K562 (cell line): ENCODE results near the gene RBM17. TPM values are rescaled to one million over a fixed set of nuclear protein-coding genes. Genes with fewer than 3 reads are reported as not detected.

Source experiments
- ARID1B ChIP-seq: fragments of 450-650 bp; IDR thresholded peaks from 2 replicates; pipeline ENCODE4 v1.6.1; 2016; ENCODE audit warnings: antibody characterized with exemption, mild to moderate bottlenecking, inconsistent platforms
- BCL6 ChIP-seq: fragments of 250-450 bp; sonication (Bioruptor Pico); IDR thresholded peaks from 2 replicates; pipeline ENCODE4 v1.4.0; 2020
- CREM ChIP-seq: IDR thresholded peaks from 2 replicates; pipeline ENCODE4 v1.6.1; 2014; ENCODE audit warnings: antibody characterized with exemption, low read depth
- E2F3 ChIP-seq: fragments of 250-450 bp; sonication (Bioruptor Pico); IDR thresholded peaks from 2 replicates; pipeline ENCODE4 v1.4.0; 2020; ENCODE audit warnings: mild to moderate bottlenecking
- HNRNPK ChIP-seq: fragments of 200-400 bp; formaldehyde crosslinking; IDR thresholded peaks from one replicate; pipeline ENCODE4 v1.6.1; 2018; ENCODE audit warnings: mild to moderate bottlenecking, low read depth, low read length; ENCODE audit not compliant: poor library complexity, severe bottlenecking
- KDM1A ChIP-seq, 2 experiments: fragments of 450-650 bp; IDR thresholded peaks; 2 replicates each; pipeline ENCODE4 v1.6.1; 2016; ENCODE audit warnings: mild to moderate bottlenecking in 2 of 2
- LCOR ChIP-seq: sonication (generic); formaldehyde crosslinking; IDR thresholded peaks from 2 replicates; pipeline ENCODE4 v1.8.0; 2022; ENCODE audit warnings: mild to moderate bottlenecking, missing genetic modification reagents
- MCM3 ChIP-seq: fragments of 450-650 bp; IDR thresholded peaks from 2 replicates; pipeline ENCODE4 v1.6.1; 2016
- NFE2L1 ChIP-seq: fragments of 450-650 bp; IDR thresholded peaks from 2 replicates; pipeline ENCODE4 v1.6.1; 2016; ENCODE audit warnings: missing genetic modification characterization, low read depth, mild to moderate bottlenecking, missing compliant biosample characterization, moderate library complexity, borderline replicate concordance
- SMARCA4 ChIP-seq: fragments of 450-650 bp; IDR thresholded peaks from 2 replicates; pipeline ENCODE4 v1.6.1; 2016
- TRIM28 ChIP-seq: fragments of 450-650 bp; IDR thresholded peaks from 2 replicates; pipeline ENCODE4 v1.6.1; 2017
- ZNF589 ChIP-seq: fragments of 200-800 bp; sonication (Bioruptor generic); IDR thresholded peaks from 2 replicates; pipeline ENCODE4 v1.6.1; 2016; ENCODE audit warnings: low read depth, missing genetic modification characterization, missing compliant biosample characterization
- ZNF766 ChIP-seq: fragments of 200-800 bp; sonication (Bioruptor generic); conservative IDR thresholded peaks from 2 replicates; pipeline ENCODE4 v1.6.1; 2016; ENCODE audit warnings: missing genetic modification characterization, missing compliant biosample characterization
- polyA plus RNA-seq, 8 experiments: library from polyadenylated mRNA; depleted of rRNA in 4 of 8; stranded (reverse) in 5 of 8; unstranded in 3 of 8; fragments of >200 nt; fragmentation: Nextera tagmentation in 2 of 8; fragmentation: Illumina TruSeq in 1 of 8; extraction: Ambion mirVana in 2 of 8; extraction: Trizol in 1 of 8; gene quantifications; 2 replicates each; pipeline versions ENCODE4 v1.2.1 to v1.2.3, GENCODE V29; 2011 to 2014; ENCODE audit warnings: inconsistent platforms in 1 of 8, missing spikeins in 1 of 8
- total RNA-seq, 7 experiments: library from RNA; depleted of rRNA in 6 of 7; stranded (reverse); fragments of >200 nt in 6 of 7; fragmentation: Illumina TruSeq in 2 of 7; extraction: Trizol in 2 of 7; gene quantifications; 2 replicates each; pipeline versions ENCODE4 v1.2.1 to v1.2.3, GENCODE V29; 2011 to 2021; ENCODE audit warnings: low replicate concordance in 1 of 7
- TF ChIP-seq, protein P1 (sequence below), 2 experiments: fragments of 450-650 bp; IDR thresholded peaks; 2 replicates each; pipeline ENCODE4 v1.6.1; 2016; ENCODE audit warnings: mild to moderate bottlenecking in 2 of 2, borderline replicate concordance in 1 of 2, low read depth in 1 of 2, moderate library complexity in 1 of 2
- TF ChIP-seq, protein P2 (sequence below): fragments of 450-650 bp; IDR thresholded peaks from 2 replicates; pipeline ENCODE4 v1.6.1; 2018; ENCODE audit warnings: mild to moderate bottlenecking, low read depth; ENCODE audit not compliant: partially characterized antibody
- TF ChIP-seq, protein P3 (sequence below): fragments of 450-650 bp; formaldehyde crosslinking; IDR thresholded peaks from 2 replicates; pipeline ENCODE4 v1.4.0; 2022; ENCODE audit warnings: missing genetic modification characterization
- TF ChIP-seq, protein P4 (sequence below): fragments of 200-800 bp; sonication (Bioruptor generic); IDR thresholded peaks from 2 replicates; pipeline ENCODE4 v1.6.1; 2017; ENCODE audit warnings: missing genetic modification characterization, missing compliant biosample characterization

The RBM17 gene
- total and polyA plus RNA-seq, 9 of the 15 experiments (the other 6 are each of a cell fraction or from before 2014, with no cell fraction given), result 23.6 to 217 (median 124) TPM

DNA sequence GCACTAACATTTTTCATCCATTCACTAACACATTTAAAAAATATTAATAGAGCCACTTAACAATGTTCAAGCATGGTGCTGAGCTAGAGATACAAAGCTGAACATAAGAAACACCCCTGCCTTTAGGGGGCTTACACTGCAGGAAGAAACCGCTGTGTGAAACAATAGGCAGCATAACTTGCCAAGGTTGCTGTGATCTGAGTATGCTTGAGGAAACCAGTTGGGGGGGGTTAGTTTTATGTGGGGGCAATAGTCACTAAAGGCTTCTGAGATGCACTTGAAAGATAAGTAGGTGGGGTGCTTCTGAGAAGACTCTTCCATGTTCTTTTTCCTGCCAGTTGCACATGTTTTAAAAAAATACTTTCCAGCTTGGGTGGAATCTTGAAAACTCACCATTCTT lies 2.8 kb downstream of the RBM17 start (continued):
- TF ChIP-seq, protein P1, sequence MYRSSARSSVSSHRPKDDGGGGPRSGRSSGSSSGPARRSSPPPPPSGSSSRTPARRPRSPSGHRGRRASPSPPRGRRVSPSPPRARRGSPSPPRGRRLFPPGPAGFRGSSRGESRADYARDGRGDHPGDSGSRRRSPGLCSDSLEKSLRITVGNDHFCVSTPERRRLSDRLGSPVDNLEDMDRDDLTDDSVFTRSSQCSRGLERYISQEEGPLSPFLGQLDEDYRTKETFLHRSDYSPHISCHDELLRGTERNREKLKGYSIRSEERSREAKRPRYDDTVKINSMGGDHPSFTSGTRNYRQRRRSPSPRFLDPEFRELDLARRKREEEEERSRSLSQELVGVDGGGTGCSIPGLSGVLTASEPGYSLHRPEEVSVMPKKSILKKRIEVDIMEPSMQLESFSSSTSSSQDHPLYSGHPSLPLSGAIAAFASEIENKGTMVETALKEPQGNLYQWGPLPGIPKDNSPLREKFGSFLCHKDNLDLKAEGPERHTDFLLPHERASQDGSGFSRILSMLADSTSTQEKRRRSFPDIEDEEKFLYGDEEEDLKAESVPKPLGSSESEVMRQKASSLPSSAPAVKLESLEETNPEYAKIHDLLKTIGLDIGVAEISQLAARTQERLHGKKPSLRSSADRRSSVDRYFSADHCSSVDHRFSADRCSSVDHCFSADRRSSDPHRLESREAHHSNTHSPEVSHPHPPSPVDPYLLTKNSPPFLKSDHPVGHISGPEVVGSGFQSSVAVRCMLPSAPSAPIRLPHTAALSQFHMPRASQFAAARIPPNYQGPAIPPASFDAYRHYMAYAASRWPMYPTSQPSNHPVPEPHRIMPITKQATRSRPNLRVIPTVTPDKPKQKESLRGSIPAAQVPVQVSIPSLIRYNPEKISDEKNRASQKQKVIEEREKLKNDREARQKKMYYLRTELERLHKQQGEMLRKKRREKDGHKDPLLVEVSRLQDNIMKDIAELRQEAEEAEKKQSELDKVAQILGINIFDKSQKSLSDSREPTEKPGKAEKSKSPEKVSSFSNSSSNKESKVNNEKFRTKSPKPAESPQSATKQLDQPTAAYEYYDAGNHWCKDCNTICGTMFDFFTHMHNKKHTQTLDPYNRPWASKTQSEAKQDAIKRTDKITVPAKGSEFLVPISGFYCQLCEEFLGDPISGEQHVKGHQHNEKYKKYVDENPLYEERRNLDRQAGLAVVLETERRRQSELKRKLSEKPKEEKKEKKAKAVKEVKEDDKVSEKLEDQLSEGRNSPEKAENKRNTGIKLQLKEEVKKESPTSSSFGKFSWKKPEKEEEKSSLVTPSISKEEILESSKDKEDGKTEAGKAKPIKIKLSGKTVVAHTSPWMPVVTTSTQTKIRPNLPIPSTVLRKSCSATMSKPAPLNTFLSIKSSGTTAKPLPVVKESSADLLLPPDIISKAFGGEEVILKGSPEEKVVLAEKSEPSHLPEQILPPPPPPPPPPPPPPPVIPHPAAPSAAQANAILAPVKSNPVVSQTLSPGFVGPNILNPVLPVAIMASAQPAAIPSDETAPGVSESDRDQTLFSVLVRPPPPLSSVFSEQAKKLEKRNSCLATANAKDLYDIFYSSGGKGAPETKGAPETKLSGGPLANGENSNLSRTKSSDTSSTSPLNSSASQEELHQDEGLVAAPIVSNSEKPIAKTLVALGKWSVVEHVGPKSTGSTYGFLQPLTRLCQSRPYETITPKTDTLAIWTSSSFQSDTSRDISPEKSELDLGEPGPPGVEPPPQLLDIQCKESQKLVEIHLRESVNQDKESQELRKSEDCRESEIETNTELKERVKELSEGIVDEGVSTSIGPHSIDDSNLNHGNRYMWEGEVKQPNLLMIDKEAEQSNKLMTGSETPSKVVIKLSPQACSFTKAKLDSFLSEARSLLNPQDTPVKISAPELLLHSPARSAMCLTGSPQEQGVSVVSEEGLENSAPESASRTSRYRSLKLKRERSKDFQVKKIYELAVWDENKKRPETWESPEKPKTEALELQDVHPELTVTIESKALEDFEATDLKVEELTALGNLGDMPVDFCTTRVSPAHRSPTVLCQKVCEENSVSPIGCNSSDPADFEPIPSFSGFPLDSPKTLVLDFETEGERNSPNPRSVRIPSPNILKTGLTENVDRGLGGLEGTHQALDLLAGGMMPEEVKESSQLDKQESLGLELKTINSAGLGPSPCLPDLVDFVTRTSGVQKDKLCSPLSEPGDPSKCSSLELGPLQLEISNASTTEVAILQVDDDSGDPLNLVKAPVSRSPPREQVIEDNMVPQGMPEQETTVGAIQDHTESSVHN (IDR thresholded peaks at IDR 0.05; ENCODE audit: borderline replicate concordance in 1 of 2, low read depth in 1 of 2), result no peak
- TF ChIP-seq, protein P2, sequence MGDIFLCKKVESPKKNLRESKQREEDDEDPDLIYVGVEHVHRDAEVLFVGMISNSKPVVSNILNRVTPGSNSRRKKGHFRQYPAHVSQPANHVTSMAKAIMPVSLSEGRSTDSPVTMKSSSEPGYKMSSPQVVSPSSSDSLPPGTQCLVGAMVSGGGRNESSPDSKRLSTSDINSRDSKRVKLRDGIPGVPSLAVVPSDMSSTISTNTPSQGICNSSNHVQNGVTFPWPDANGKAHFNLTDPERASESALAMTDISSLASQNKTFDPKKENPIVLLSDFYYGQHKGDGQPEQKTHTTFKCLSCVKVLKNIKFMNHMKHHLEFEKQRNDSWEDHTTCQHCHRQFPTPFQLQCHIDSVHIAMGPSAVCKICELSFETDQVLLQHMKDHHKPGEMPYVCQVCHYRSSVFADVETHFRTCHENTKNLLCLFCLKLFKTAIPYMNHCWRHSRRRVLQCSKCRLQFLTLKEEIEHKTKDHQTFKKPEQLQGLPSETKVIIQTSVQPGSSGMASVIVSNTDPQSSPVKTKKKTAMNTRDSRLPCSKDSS, result no peak
- TF ChIP-seq, protein P3, sequence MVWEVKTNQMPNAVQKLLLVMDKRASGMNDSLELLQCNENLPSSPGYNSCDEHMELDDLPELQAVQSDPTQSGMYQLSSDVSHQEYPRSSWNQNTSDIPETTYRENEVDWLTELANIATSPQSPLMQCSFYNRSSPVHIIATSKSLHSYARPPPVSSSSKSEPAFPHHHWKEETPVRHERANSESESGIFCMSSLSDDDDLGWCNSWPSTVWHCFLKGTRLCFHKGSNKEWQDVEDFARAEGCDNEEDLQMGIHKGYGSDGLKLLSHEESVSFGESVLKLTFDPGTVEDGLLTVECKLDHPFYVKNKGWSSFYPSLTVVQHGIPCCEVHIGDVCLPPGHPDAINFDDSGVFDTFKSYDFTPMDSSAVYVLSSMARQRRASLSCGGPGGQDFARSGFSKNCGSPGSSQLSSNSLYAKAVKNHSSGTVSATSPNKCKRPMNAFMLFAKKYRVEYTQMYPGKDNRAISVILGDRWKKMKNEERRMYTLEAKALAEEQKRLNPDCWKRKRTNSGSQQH (CRISPR knock-in tag), result no peak
- TF ChIP-seq E2F3 (CRISPR knock-in tag) (no peak), BCL6 (CRISPR knock-in tag) (no peak), ZNF766 (CRISPR knock-in tag) (no peak), HNRNPK (no peak), TRIM28 (no peak), MCM3 (no peak), LCOR (CRISPR knock-in tag) (no peak), CREM (no peak), ZNF589 (CRISPR knock-in tag) (no peak), SMARCA4 (0 out of 2 replicates have a peak, but pooled peaks have one; percentile 9), KDM1A (IDR thresholded peaks at IDR 0.05) (no peak), ARID1B (no peak), NFE2L1 (tag) (no peak)
- TF ChIP-seq, protein P4, sequence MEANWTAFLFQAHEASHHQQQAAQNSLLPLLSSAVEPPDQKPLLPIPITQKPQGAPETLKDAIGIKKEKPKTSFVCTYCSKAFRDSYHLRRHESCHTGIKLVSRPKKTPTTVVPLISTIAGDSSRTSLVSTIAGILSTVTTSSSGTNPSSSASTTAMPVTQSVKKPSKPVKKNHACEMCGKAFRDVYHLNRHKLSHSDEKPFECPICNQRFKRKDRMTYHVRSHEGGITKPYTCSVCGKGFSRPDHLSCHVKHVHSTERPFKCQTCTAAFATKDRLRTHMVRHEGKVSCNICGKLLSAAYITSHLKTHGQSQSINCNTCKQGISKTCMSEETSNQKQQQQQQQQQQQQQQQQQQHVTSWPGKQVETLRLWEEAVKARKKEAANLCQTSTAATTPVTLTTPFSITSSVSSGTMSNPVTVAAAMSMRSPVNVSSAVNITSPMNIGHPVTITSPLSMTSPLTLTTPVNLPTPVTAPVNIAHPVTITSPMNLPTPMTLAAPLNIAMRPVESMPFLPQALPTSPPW (CRISPR knock-in tag), result peak; percentile 66
